MM.1S (cell line): ENCODE results near the gene TXK.

Source experiments
- DNase-seq: peaks from one replicate; pipeline ENCODE4 v3.0.0-alpha.2; 2015
- H2AFZ ChIP-seq: fragments of 300-600 bp; sonication (generic); 2 replicates; pipeline ENCODE4 v1.6.0; 2016; ENCODE audit warnings: antibody characterized with exemption, low read length
- H3F3A ChIP-seq: fragments of 300-600 bp; sonication (generic); 2 replicates; pipeline ENCODE4 v1.6.1; 2016; ENCODE audit warnings: mild to moderate bottlenecking, antibody characterized with exemption, low read length, moderate library complexity, mixed read lengths; ENCODE audit not compliant: insufficient read depth
- H3K27ac ChIP-seq: fragments of 300-600 bp; sonication (generic); 2 replicates; pipeline ENCODE4 v1.5.1; 2016; ENCODE audit warnings: mild to moderate bottlenecking, low read length
- H3K27me3 ChIP-seq: fragments of 300-600 bp; sonication (generic); replicated peaks from 2 replicates; pipeline ENCODE4 v1.6.0; 2016; ENCODE audit warnings: low read length; ENCODE audit not compliant: insufficient read depth
- H3K36me3 ChIP-seq: fragments of 300-600 bp; sonication (generic); replicated peaks from 2 replicates; pipeline ENCODE4 v1.6.1; 2016; ENCODE audit warnings: mild to moderate bottlenecking, low read length, mixed read lengths; ENCODE audit not compliant: insufficient read depth
- H3K4me1 ChIP-seq: fragments of 300-600 bp; sonication (generic); 2 replicates; pipeline ENCODE4 v1.6.1; 2016; ENCODE audit warnings: low read length, mixed read lengths
- H3K4me2 ChIP-seq: fragments of 300-600 bp; sonication (generic); 2 replicates; pipeline ENCODE4 v1.6.0; 2016; ENCODE audit warnings: low read depth, low read length
- H3K4me3 ChIP-seq: fragments of 300-600 bp; sonication (generic); 2 replicates; pipeline ENCODE4 v1.5.1; 2016; ENCODE audit warnings: low read length, mixed read lengths
- H3K79me2 ChIP-seq: fragments of 300-600 bp; sonication (generic); 2 replicates; pipeline ENCODE4 v1.6.1; 2016; ENCODE audit warnings: mixed run types, low read length, mixed read lengths
- H3K9ac ChIP-seq: fragments of 300-600 bp; sonication (generic); 2 replicates; pipeline ENCODE4 v1.6.1; 2016; ENCODE audit warnings: low read length, mixed read lengths
- H3K9me2 ChIP-seq: fragments of 300-600 bp; sonication (generic); replicated peaks from 2 replicates; pipeline ENCODE4 v1.6.1; 2016; ENCODE audit warnings: mild to moderate bottlenecking, low read length, mixed read lengths; ENCODE audit not compliant: insufficient read depth
- H3K9me3 ChIP-seq: fragments of 300-600 bp; sonication (generic); replicated peaks from 2 replicates; pipeline ENCODE4 v1.6.1; 2016; ENCODE audit warnings: mild to moderate bottlenecking, low read length, mixed read lengths; ENCODE audit not compliant: insufficient read depth
- H4K20me1 ChIP-seq: fragments of 300-600 bp; sonication (generic); 2 replicates; pipeline ENCODE4 v1.6.1; 2016; ENCODE audit warnings: mild to moderate bottlenecking, low read length, moderate library complexity, mixed read lengths; ENCODE audit not compliant: insufficient read depth
- EZH2 ChIP-seq: fragments of 300-600 bp; sonication (generic); optimal IDR thresholded peaks from 2 replicates; pipeline ENCODE3; 2017; ENCODE audit warnings: low read depth, mild to moderate bottlenecking, antibody characterized with exemption, low read length, mixed read lengths
- EZH2phosphoT487 ChIP-seq: fragments of 300-600 bp; sonication (generic); IDR thresholded peaks from 2 replicates; pipeline ENCODE4 v1.6.1; 2018; ENCODE audit warnings: antibody characterized with exemption, low read length
- TF ChIP-seq, protein P1 (sequence below): fragments of 300-600 bp; sonication (generic); IDR thresholded peaks from 2 replicates; pipeline ENCODE4 v1.5.1; 2016; ENCODE audit warnings: antibody characterized with exemption, low read length, mixed read lengths

TXK gene

GRCh38 chr4:48105230-48105629 lies 28.8 kb downstream of the TXK start:
- Histone ChIP-seq H3K9ac (no peak overlapping the region), H3K9me3 (no peaks in the 10 kb centered on the region), H4K20me1 (no peaks in the 10 kb centered on the region), H3K9me2 (no peaks in the 10 kb centered on the region), H3K4me2 (no peak overlapping the region), H3K27me3 (no peaks in the 10 kb centered on the region), H2AFZ (no peak overlapping the region), H3K79me2 (no peaks in the 10 kb centered on the region), H3K36me3 (no peaks in the 10 kb centered on the region; the same call in 1 of the 2 replicates), H3K4me3 (no peak overlapping the region), H3K4me1 (peaks cover 8% of the 10 kb centered on the region; the same call in 1 of the 2 replicates), H3K27ac (no peak overlapping the region), H3F3A (peaks cover 8% of the 10 kb centered on the region)
- TF ChIP-seq, protein P1, sequence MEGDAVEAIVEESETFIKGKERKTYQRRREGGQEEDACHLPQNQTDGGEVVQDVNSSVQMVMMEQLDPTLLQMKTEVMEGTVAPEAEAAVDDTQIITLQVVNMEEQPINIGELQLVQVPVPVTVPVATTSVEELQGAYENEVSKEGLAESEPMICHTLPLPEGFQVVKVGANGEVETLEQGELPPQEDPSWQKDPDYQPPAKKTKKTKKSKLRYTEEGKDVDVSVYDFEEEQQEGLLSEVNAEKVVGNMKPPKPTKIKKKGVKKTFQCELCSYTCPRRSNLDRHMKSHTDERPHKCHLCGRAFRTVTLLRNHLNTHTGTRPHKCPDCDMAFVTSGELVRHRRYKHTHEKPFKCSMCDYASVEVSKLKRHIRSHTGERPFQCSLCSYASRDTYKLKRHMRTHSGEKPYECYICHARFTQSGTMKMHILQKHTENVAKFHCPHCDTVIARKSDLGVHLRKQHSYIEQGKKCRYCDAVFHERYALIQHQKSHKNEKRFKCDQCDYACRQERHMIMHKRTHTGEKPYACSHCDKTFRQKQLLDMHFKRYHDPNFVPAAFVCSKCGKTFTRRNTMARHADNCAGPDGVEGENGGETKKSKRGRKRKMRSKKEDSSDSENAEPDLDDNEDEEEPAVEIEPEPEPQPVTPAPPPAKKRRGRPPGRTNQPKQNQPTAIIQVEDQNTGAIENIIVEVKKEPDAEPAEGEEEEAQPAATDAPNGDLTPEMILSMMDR: no peak
- no peak for TF ChIP-seq EZH2
- no peak for TF ChIP-seq EZH2phosphoT487
- no peak for DNase-seq

GRCh38 chr4:48103483-48104139 lies 30.4 kb downstream of the TXK start:
- H4K20me1 ChIP-seq: no peaks in the 10 kb centered on the region
- no peak overlapping the region for H3K4me2 ChIP-seq
- H3K9me3 ChIP-seq: no peaks in the 10 kb centered on the region
- no peak overlapping the region for H3K9ac ChIP-seq
- H2AFZ ChIP-seq: no peak overlapping the region
- H3K79me2 ChIP-seq: no peaks in the 10 kb centered on the region
- no peak overlapping the region for H3K4me3 ChIP-seq
- peaks cover 8% of the 10 kb centered on the region for H3F3A ChIP-seq
- H3K4me1 ChIP-seq: peaks cover 8% of the 10 kb centered on the region; the same call in 1 of the 2 replicates
- no peaks in the 10 kb centered on the region; the same call in 1 of the 2 replicates for H3K36me3 ChIP-seq
- TF ChIP-seq EZH2 (no peak), EZH2phosphoT487 (no peak)
- TF ChIP-seq, protein P1: no peak
- no peaks in the 10 kb centered on the region for H3K27me3 ChIP-seq
- H3K27ac ChIP-seq: peak overlapping the region; percentile 39; the same call in 1 of the 2 replicates
- DNase-seq: peak; percentile 26
- H3K9me2 ChIP-seq: no peaks in the 10 kb centered on the region

- Histone ChIP-seq H3K4me3 (no peak overlapping the region), H3K9me3 (no peaks in the 10 kb centered on the region), H3K27me3 (no peaks in the 10 kb centered on the region), H3K36me3 (no peaks in the 10 kb centered on the region), H3K4me1 (peaks cover 8% of the 10 kb centered on the region; the same call in 1 of the 2 replicates), H3K9ac (no peak overlapping the region), H3K9me2 (no peaks in the 10 kb centered on the region), H3K27ac (no peak overlapping the region), H2AFZ (no peak overlapping the region), H4K20me1 (no peaks in the 10 kb centered on the region), H3F3A (peaks cover 8% of the 10 kb centered on the region), H3K4me2 (no peak overlapping the region), H3K79me2 (no peaks in the 10 kb centered on the region)
- TF ChIP-seq, protein P1: peak; percentile 24
- TF ChIP-seq EZH2phosphoT487: no peak
- TF ChIP-seq EZH2: no peak
- no peak for DNase-seq
Observed at GRCh38 chr4:48102303-48102702, 31.7 kb downstream of the TXK start.
